DND-41 (cell line): ENCODE results near the gene EXOG.

Source experiments
- CTCF ChIP-seq: IDR thresholded peaks from 2 replicates; pipeline ENCODE4 v1.5.1; 2012; ENCODE audit warnings: borderline replicate concordance, low read length, moderate library complexity, mild to moderate bottlenecking; ENCODE audit not compliant: poor library complexity, severe bottlenecking; ENCODE audit errors: extremely low read depth
- EZH2 ChIP-seq: IDR thresholded peaks from 3 replicates; pipeline ENCODE4 v1.6.1; 2012; ENCODE audit warnings: borderline replicate concordance, low read depth, mild to moderate bottlenecking, moderate library complexity, low read length, inconsistent platforms; ENCODE audit not compliant: severe bottlenecking

GRCh38 chr3:38545550-38545949 is 49.4 kb downstream of the EXOG start:
- TF ChIP-seq CTCF (no peak), EZH2 (no peak)
